HepG2 (cell line): Measurements from ENCODE around the gene TRIM4. TPM values are rescaled to one million over a fixed set of nuclear protein-coding genes. Genes with fewer than 3 reads are reported as not detected.

Experiments used
- ATAC-seq: fragments of 200-7000 bp; cut with Tn5 transposase; 3 replicates; pipeline ENCODE4 v1.9.1; 2020; ENCODE audit warnings: mild to moderate bottlenecking, moderate library complexity
- BruUV-seq: library from RNA; stranded (reverse); fragments of 400-500 nt; replicated peaks from 2 replicates; lab custom pipeline; 2021; lab: Mats Ljungman, UMichigan
- CTCF ChIA-PET: fragments of 300-600 bp; formaldehyde crosslinking; extraction: SDS; loops from one replicate; lab custom pipeline; 2021; ENCODE audit warnings: low total read pairs, inconsistent platforms, low intra/inter-chr PET ratio; lab: Yijun Ruan, JAX
- POLR2A ChIA-PET: fragments of 350-600 bp; sonication (Branson Sonifier 250); formaldehyde crosslinking; loops from one replicate; lab custom pipeline; 2020; ENCODE audit warnings: antibody characterized with exemption, inconsistent platforms; lab: Yijun Ruan, JAX
- DNase-seq: peaks from one replicate; pipeline ENCODE4 v3.0.0-alpha.2; 2015; ENCODE audit warnings: low spot score
- FAIRE-seq: peaks from 3 replicates; lab custom pipeline; 2011; peaks lifted over from hg19 to GRCh38; lab: Jason Lieb, UNC
- H2AFZ ChIP-seq: one replicate; pipeline ENCODE4 v1.6.1; 2011; ENCODE audit warnings: low read length, inconsistent platforms
- H3K27ac ChIP-seq: fragments of 300-600 bp; 3 replicates; pipeline ENCODE4 v1.8.0; 2011; ENCODE audit warnings: mixed run types, mild to moderate bottlenecking, mixed read lengths, low read length, inconsistent platforms; ENCODE audit not compliant: insufficient read depth; ENCODE audit errors: extremely low read length
- H3K27me3 ChIP-seq, 2 experiments: fragments of 200-600 bp in 1 of 2; 2 replicates in 1 of 2; 3 replicates in 1 of 2; pipeline versions ENCODE4 v1.6.0 to v1.8.0; 2011; ENCODE audit warnings: low read length in 2 of 2, mild to moderate bottlenecking in 2 of 2, moderate library complexity in 2 of 2, inconsistent platforms in 1 of 2; ENCODE audit not compliant: insufficient read depth in 2 of 2, control insufficient read depth in 1 of 2
- H3K36me3 ChIP-seq, 2 experiments: fragments of 200-600 bp in 1 of 2; replicated peaks in 1 of 2; 2 replicates in 1 of 2; 3 replicates in 1 of 2; pipeline versions ENCODE4 v1.5.1 to v1.8.0; 2011; ENCODE audit warnings: low read length in 2 of 2, inconsistent platforms in 1 of 2; ENCODE audit not compliant: insufficient read depth in 2 of 2, control insufficient read depth in 1 of 2
- H3K4me1 ChIP-seq: 2 replicates; pipeline ENCODE4 v1.5.1; 2012; ENCODE audit warnings: low read length, inconsistent platforms; ENCODE audit not compliant: insufficient read depth
- H3K4me2 ChIP-seq: 2 replicates; pipeline ENCODE4 v1.6.0; 2011; ENCODE audit warnings: low read depth, low read length, inconsistent platforms
- H3K4me3 ChIP-seq, 3 experiments: fragments of 200-600 bp in 1 of 3; sonication (generic), shearing (Covaris generic) in 1 of 3; replicated peaks in 1 of 3; 2 replicates each; pipeline ENCODE4 v1.5.1; 2011 to 2016; ENCODE audit warnings: low read length in 3 of 3, inconsistent platforms in 2 of 3, low read depth in 2 of 3, mild to moderate bottlenecking in 2 of 3, control low read depth in 1 of 3, mixed read lengths in 1 of 3; ENCODE audit not compliant: insufficient read depth in 1 of 3
- H3K79me2 ChIP-seq: one replicate; pipeline ENCODE4 v1.6.1; 2011; ENCODE audit warnings: low read length, inconsistent platforms; ENCODE audit not compliant: insufficient read depth
- H3K9ac ChIP-seq: 2 replicates; pipeline ENCODE4 v1.6.0; 2011; ENCODE audit warnings: mild to moderate bottlenecking, low read depth, low read length, inconsistent platforms; ENCODE audit not compliant: insufficient read depth
- H3K9me3 ChIP-seq: 2 replicates; pipeline ENCODE4 v1.5.1; 2012; ENCODE audit warnings: mild to moderate bottlenecking, low read length
- H4K20me1 ChIP-seq: 2 replicates; pipeline ENCODE4 v1.6.0; 2011; ENCODE audit warnings: inconsistent platforms, mild to moderate bottlenecking, low read length, moderate library complexity; ENCODE audit not compliant: insufficient read depth
- ARHGAP35 ChIP-seq: sonication (generic); formaldehyde crosslinking; IDR thresholded peaks from 2 replicates; pipeline ENCODE4 v1.9.0; 2022; ENCODE audit warnings: mild to moderate bottlenecking, inconsistent platforms, moderate library complexity, missing genetic modification reagents, borderline replicate concordance
- HOXA3 ChIP-seq: sonication (generic); formaldehyde crosslinking; IDR thresholded peaks from 2 replicates; pipeline ENCODE4 v1.5.0; 2020; ENCODE audit warnings: missing genetic modification reagents
- JUND ChIP-seq: sonication (generic); formaldehyde crosslinking; IDR thresholded peaks from 2 replicates; pipeline ENCODE4 v1.8.0; 2022; ENCODE audit warnings: mild to moderate bottlenecking, missing genetic modification reagents
- NONO ChIP-seq, 2 experiments: fragments of 450-650 bp in 1 of 2; sonication (generic) in 1 of 2; formaldehyde crosslinking in 1 of 2; IDR thresholded peaks in 1 of 2; conservative IDR thresholded peaks in 1 of 2; 2 replicates each; pipeline versions ENCODE4 v1.6.1 to v1.8.0; 2017 to 2022; ENCODE audit warnings: mild to moderate bottlenecking in 1 of 2, missing genetic modification reagents in 1 of 2, moderate library complexity in 1 of 2
- TOPORS ChIP-seq: sonication (generic); formaldehyde crosslinking; IDR thresholded peaks from 2 replicates; pipeline ENCODE4 v1.8.0; 2023; ENCODE audit warnings: mild to moderate bottlenecking, missing genetic modification reagents
- XRCC5 ChIP-seq: fragments of 200-400 bp; formaldehyde crosslinking; optimal IDR thresholded peaks from 2 replicates; pipeline ENCODE3; 2017; ENCODE audit warnings: mild to moderate bottlenecking, low read length
- ZFX ChIP-seq: sonication (generic); formaldehyde crosslinking; IDR thresholded peaks from 2 replicates; pipeline ENCODE4 v1.4.0; 2020; ENCODE audit warnings: mild to moderate bottlenecking, low read depth, missing genetic modification reagents, moderate library complexity
- ZNF225 ChIP-seq: sonication (generic); formaldehyde crosslinking; IDR thresholded peaks from 2 replicates; pipeline ENCODE4 v1.4.0; 2020; ENCODE audit warnings: mild to moderate bottlenecking, missing genetic modification reagents
- ZNF569 ChIP-seq: sonication (generic); formaldehyde crosslinking; IDR thresholded peaks from 2 replicates; pipeline ENCODE4 v1.5.0; 2020; ENCODE audit warnings: mild to moderate bottlenecking, missing genetic modification reagents, moderate library complexity, borderline replicate concordance
- ZNF670 ChIP-seq: sonication (generic); formaldehyde crosslinking; IDR thresholded peaks from 2 replicates; pipeline ENCODE4 v1.8.0; 2022; ENCODE audit warnings: mild to moderate bottlenecking, missing genetic modification reagents, borderline replicate concordance
- ZNF792 ChIP-seq: IDR thresholded peaks from 2 replicates; pipeline ENCODE4 v1.6.1; 2016
- ZSCAN31 ChIP-seq: sonication (generic); formaldehyde crosslinking; IDR thresholded peaks from 2 replicates; pipeline ENCODE4 v1.5.0; 2020; ENCODE audit warnings: low read depth, mild to moderate bottlenecking, missing genetic modification reagents
- WGBS: methylation state at CpG from one replicate; pipeline ENCODE4 v1.1.6; 2017; ENCODE audit warnings: low lambda C conversion rate; 5-methylcytosine and 5-hydroxymethylcytosine counted together
- in situ Hi-C: cut with HindIII; loops from 2 replicates; pipeline ENCODE4 v1.10.0; 2017; ENCODE audit warnings: low pct_unique_long_range_greater_than_20kb; ENCODE audit not compliant: extremely low pct_ligation_motif_present
- intact Hi-C: fragments of 100-400 bp; cut with micrococcal nuclease; formaldehyde crosslinking; loops from one replicate; pipeline ENCODE4 v1.10.0; 2022; ENCODE audit not compliant: unreplicated experiment
- polyA plus RNA-seq, 8 experiments: library from polyadenylated mRNA; depleted of rRNA in 3 of 8; stranded (reverse) in 7 of 8; unstranded in 1 of 8; fragments of >200 nt; fragmentation: Illumina TruSeq in 4 of 8; extraction: Trizol in 4 of 8; gene quantifications; 2 replicates each; pipeline versions ENCODE4 v1.2.1 to v1.2.3, GENCODE V29; 2011 to 2016; ENCODE audit warnings: low read depth in 4 of 8, missing spikeins in 1 of 8, mixed read lengths in 1 of 8; ENCODE audit not compliant: insufficient read depth in 1 of 8
- total RNA-seq, 5 experiments: library from RNA; depleted of rRNA; stranded (reverse); fragments of >200 nt; fragmentation: Illumina TruSeq; extraction: Trizol; gene quantifications; 2 replicates each; pipeline ENCODE4 v1.2.3, GENCODE V29; 2016; ENCODE audit warnings: low read depth in 1 of 5
- TF ChIP-seq, protein P1 (sequence below): IDR thresholded peaks from 2 replicates; pipeline ENCODE4 v1.6.1; 2016; ENCODE audit warnings: low read depth, missing genetic modification reagents, missing compliant biosample characterization
- TF ChIP-seq, protein P2 (sequence below): IDR thresholded peaks from 2 replicates; pipeline ENCODE4 v1.6.1; 2016; ENCODE audit warnings: missing compliant biosample characterization, missing genetic modification reagents, borderline replicate concordance
- TF ChIP-seq, protein P3 (sequence below): fragments of 450-650 bp; IDR thresholded peaks from 2 replicates; pipeline ENCODE4 v1.6.1; 2017; ENCODE audit warnings: mild to moderate bottlenecking

The TRIM4 gene
- total and polyA plus RNA-seq, 2 of the 13 experiments (the other 11 are each of a cell fraction or from before 2014, with no cell fraction given): 17.6 to 21.7 TPM

DNA sequence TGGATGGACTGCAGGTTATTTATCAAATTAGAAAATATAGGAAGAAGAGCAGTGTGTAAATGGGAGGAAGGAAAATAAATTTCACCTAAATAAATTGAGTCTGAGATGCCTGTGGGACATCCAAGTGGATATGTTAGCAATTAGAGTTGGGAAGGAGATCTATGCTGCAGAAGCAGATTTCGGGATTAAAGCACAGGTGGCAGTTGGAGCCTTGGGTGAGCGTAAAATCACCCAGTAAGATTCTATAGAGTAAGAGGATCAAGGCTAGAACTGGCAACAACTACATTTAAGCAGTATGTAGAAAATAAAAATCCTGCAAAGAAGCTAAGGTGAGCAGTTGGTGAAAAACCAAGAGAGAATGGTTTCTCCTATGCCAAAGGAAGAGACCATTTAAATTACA, 8.4 kb downstream of the TRIM4 start:
- no peak for FAIRE-seq
- Histone ChIP-seq H3K27ac (no peak overlapping the region), H4K20me1 (0 out of 2 replicates have a peak, but pooled peaks cover 5% of the 10 kb centered on the region), H3K4me3 (no peak overlapping the region), H3K36me3 (peaks cover 19 to 55% of the 10 kb centered on the region in 2 experiments), H3K4me1 (no peaks in the 10 kb centered on the region), H3K27me3 (no peaks in the 10 kb centered on the region), H3K4me2 (no peak overlapping the region), H3K9me3 (no peaks in the 10 kb centered on the region), H2AFZ (no peak overlapping the region), H3K9ac (no peak overlapping the region), H3K79me2 (peaks cover 30% of the 10 kb centered on the region)
- no TSS peak for BruUV-seq
- in situ Hi-C loops: loop anchor here (5.0 to 10.0 kb wide), 2 partner anchors 81 to 144 kb away; no protein-coding TSS in a partner anchor
- WGBS: 98% methylated on average over 2 of the region's 2 CpGs
- intact Hi-C loops: loop anchor here (10.0 kb wide), 1 partner anchor 276 kb away; no protein-coding TSS in a partner anchor
- TF ChIP-seq, protein P1, sequence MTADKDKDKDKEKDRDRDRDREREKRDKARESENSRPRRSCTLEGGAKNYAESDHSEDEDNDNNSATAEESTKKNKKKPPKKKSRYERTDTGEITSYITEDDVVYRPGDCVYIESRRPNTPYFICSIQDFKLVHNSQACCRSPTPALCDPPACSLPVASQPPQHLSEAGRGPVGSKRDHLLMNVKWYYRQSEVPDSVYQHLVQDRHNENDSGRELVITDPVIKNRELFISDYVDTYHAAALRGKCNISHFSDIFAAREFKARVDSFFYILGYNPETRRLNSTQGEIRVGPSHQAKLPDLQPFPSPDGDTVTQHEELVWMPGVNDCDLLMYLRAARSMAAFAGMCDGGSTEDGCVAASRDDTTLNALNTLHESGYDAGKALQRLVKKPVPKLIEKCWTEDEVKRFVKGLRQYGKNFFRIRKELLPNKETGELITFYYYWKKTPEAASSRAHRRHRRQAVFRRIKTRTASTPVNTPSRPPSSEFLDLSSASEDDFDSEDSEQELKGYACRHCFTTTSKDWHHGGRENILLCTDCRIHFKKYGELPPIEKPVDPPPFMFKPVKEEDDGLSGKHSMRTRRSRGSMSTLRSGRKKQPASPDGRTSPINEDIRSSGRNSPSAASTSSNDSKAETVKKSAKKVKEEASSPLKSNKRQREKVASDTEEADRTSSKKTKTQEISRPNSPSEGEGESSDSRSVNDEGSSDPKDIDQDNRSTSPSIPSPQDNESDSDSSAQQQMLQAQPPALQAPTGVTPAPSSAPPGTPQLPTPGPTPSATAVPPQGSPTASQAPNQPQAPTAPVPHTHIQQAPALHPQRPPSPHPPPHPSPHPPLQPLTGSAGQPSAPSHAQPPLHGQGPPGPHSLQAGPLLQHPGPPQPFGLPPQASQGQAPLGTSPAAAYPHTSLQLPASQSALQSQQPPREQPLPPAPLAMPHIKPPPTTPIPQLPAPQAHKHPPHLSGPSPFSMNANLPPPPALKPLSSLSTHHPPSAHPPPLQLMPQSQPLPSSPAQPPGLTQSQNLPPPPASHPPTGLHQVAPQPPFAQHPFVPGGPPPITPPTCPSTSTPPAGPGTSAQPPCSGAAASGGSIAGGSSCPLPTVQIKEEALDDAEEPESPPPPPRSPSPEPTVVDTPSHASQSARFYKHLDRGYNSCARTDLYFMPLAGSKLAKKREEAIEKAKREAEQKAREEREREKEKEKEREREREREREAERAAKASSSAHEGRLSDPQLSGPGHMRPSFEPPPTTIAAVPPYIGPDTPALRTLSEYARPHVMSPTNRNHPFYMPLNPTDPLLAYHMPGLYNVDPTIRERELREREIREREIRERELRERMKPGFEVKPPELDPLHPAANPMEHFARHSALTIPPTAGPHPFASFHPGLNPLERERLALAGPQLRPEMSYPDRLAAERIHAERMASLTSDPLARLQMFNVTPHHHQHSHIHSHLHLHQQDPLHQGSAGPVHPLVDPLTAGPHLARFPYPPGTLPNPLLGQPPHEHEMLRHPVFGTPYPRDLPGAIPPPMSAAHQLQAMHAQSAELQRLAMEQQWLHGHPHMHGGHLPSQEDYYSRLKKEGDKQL (CRISPR knock-in tag): no peak
- no peak for TF ChIP-seq ZFX (CRISPR knock-in tag)
- no peak for TF ChIP-seq XRCC5
- TF ChIP-seq ZNF569: no peak
- TF ChIP-seq, protein P2, sequence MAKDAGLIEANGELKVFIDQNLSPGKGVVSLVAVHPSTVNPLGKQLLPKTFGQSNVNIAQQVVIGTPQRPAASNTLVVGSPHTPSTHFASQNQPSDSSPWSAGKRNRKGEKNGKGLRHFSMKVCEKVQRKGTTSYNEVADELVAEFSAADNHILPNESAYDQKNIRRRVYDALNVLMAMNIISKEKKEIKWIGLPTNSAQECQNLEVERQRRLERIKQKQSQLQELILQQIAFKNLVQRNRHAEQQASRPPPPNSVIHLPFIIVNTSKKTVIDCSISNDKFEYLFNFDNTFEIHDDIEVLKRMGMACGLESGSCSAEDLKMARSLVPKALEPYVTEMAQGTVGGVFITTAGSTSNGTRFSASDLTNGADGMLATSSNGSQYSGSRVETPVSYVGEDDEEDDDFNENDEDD (CRISPR knock-in tag): no peak
- TF ChIP-seq HOXA3 (CRISPR knock-in tag): no peak
- TF ChIP-seq NONO (IDR thresholded peaks at IDR 0.05): no peak
- TF ChIP-seq NONO (CRISPR knock-in tag; conservative IDR thresholded peaks at IDR 0.05): no peak
- no peak for TF ChIP-seq ZSCAN31 (CRISPR knock-in tag)
- TF ChIP-seq ZNF670 (CRISPR knock-in tag): no peak
- TF ChIP-seq ARHGAP35 (CRISPR knock-in tag): no peak
- TF ChIP-seq ZNF225: no peak
- TF ChIP-seq JUND (CRISPR knock-in tag): no peak
- no peak for TF ChIP-seq ZNF792 (CRISPR knock-in tag)
- TF ChIP-seq, protein P3, sequence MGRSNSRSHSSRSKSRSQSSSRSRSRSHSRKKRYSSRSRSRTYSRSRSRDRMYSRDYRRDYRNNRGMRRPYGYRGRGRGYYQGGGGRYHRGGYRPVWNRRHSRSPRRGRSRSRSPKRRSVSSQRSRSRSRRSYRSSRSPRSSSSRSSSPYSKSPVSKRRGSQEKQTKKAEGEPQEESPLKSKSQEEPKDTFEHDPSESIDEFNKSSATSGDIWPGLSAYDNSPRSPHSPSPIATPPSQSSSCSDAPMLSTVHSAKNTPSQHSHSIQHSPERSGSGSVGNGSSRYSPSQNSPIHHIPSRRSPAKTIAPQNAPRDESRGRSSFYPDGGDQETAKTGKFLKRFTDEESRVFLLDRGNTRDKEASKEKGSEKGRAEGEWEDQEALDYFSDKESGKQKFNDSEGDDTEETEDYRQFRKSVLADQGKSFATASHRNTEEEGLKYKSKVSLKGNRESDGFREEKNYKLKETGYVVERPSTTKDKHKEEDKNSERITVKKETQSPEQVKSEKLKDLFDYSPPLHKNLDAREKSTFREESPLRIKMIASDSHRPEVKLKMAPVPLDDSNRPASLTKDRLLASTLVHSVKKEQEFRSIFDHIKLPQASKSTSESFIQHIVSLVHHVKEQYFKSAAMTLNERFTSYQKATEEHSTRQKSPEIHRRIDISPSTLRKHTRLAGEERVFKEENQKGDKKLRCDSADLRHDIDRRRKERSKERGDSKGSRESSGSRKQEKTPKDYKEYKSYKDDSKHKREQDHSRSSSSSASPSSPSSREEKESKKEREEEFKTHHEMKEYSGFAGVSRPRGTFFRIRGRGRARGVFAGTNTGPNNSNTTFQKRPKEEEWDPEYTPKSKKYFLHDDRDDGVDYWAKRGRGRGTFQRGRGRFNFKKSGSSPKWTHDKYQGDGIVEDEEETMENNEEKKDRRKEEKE: no peak
- no peak for TF ChIP-seq TOPORS (CRISPR knock-in tag)
- no peak for DNase-seq
- ChIA-PET POLR2A (no interaction called here), CTCF (interaction anchor here (4.2 kb wide), 1 partner anchor 80 kb away, joined by 33 read pairs; no protein-coding TSS in a partner anchor)
- ATAC-seq: no peak
